CD4-positive, alpha-beta T cell treated with Interleukin-15 for 4 hours (primary cell): ENCODE measurements around the gene DRC7.

ENCODE experiments used
- DNase-seq: peaks from one replicate; pipeline ENCODE4 v3.0.0-alpha.2; 2020; ENCODE audit warnings: low spot score

DRC7 gene

DNA sequence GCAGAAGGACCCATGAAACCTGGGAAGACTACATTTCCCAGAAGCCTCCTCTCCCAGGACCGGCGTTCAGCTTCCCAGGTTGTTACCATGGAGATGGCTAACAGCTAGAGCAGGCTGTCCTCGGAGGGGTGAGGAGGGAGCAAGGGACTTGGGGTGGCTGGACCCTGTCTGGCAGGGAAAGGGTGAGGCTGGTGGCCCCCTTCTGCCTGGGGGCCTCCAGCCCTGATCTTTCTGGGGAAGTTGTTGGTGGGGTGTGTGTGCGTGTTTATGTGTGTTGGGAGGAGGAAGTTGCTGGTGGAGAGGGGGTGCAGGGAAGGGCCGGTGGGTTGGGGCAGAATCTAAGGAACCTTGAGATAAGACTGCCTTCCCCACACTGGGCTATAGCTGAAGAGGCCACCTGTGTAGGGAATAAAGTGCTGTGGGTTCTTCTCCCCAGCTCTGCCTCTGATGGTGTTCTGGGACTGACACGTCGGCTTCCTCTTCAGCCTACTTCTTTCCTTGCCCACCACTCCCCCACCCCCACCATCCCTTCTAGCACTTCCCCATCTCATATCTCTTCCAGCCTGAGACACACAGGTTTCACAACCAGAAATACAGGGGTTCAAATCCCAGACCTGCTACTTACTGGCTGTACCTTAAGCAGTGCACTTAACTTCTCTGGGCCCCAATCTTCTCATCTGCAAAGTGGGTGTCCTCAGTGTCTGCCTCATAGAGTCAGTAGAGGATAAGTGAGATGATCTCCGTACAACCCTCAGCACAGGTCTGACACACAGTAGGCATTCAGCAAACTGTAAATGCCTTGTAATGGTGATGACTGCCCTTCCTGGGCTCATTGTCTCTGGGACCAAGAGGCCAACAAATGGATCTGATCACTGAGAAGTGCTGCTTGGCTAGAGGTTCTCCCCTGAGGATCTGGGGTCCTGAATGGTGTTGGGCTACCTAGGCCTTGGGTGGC, at the start of gene DRC7:
TSS of gene DRC7 (plus strand) at position 82 of the 955 bp plus-strand sequence. CDS start 3,144 bp downstream, outside the sequence.
- peak; percentile 13 for DNase-seq

GRCh38 chr16:57645169-57645568, 49.4 kb upstream of the DRC7 start:
- DNase-seq = no peak

- DNase-seq = no peak
Measured at GRCh38 chr16:57645691-57646387, 48.8 kb upstream of the DRC7 start.

DNA sequence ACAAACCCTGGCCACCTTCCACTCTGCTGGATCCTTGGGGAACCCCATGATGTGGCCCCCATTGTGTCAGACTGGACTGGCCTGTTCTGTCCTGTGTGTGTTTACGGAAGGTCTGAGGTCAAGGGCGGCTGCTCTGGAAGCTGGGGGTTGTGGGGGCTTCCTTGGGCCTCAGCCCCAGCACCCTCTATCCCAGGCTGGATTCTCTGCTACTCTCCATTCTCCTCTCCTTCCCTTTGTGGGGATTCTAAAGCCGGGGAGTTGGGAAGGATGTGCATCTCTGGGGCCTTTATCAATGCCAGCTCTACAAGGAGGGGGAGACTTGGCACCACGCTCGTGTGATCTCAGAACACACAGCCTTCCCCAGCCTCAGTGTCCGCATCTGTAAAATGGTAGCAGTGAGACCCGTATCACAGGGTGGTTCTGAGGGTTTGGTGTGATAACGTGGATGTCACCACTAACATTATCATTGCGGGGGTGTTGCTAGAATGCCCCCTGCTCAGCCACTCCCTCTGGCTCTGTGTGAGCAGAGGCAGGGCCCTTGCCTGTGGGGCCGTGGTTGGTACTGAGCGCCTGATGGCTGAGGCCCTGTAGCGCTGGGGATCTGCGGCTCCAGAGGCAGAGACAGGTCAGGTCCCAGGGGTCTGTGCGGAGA, 48.1 kb upstream of the DRC7 start:
- peak; percentile 37 for DNase-seq

- no peak for DNase-seq
Measured at GRCh38 chr16:57647136-57647875, 47.3 kb upstream of the DRC7 start.

DNA sequence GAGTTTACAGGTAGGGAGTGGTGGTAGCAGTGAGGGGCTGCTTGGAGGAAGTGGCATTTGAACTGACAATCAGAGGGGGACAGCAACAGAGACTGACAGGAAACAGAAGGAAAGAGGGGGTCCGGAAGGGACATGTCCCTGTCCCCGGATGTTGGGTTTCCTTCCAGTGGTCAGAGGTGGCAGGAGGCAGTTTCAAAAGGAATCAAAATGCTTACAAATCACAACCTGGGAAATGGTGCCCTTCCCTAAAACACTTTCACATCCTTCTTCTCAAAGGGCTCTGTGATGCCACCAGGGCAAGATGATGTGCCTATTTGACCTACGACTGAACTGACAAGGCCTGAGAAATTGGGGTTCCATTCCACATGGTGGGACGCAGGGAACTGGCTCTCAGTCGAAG, 46.5 kb upstream of the DRC7 start:
- DNase-seq = no peak

DNA sequence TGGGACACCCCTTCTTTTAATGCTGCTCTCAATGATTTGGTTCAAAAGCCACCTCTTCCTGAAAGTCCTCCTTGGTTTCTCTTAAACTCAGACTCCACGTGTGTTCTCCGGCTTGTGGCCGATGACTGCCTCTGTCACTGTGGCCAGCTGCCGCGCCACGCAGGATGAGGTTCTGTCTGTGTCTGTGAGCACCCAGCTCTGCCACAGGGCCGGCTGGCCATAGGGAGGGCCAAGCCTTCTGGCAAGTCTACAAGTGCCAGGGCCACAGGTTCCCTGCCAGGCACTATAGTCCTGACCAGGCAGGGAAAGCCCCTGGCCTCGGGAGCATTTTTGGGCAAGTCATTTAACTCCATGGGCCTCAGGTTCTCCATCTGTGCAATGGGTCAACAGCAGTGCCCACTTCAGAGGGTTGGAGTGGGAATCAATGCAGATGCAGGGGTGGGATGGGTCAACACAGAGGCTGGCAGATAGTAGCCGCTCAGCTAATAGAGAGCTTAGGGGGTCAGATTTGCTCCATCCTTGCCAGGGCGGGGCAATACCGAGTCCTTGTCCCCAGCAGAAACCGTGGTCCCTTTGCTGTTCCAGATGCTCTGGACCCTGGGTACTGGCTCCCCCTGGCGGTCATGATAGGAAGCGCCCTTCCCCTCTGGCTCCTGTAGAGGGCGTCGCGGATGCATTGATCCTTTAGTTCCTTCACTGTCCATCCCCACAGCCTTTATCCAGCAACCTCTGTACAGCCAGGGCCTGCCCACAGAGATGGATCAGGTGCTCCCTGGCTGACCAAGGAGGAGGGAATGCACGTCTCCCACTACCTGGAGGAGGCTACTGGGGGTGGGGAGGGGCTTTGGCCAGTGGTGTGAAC, 45.8 kb upstream of the DRC7 start:
- DNase-seq = peak; percentile 87

- DNase-seq = no peak
Measured at GRCh38 chr16:57649443-57649751, 45.2 kb upstream of the DRC7 start.

DNA sequence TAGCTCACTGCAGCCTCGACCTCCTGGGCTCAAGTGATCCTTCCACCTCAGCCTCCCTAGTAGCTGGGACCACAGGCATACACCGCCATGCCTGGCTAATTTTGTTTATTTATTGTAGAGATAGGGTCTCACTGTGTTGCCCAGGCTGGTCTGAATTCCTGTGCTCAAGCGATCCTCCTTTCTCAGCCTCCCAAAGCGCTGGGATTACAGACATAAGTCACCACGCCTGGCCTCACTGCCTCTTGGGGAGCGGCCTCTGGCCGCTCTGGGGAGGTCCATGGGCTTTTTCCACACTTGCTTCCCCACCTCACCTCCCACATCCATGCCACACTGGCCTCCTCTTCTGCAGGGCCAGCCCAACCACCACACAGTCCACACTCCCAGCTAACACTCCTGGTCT, 44.8 kb upstream of the DRC7 start:
- no peak for DNase-seq

GRCh38 chr16:57651344-57652333, 43.0 kb upstream of the DRC7 start:
- peak; percentile 21 for DNase-seq

DNA sequence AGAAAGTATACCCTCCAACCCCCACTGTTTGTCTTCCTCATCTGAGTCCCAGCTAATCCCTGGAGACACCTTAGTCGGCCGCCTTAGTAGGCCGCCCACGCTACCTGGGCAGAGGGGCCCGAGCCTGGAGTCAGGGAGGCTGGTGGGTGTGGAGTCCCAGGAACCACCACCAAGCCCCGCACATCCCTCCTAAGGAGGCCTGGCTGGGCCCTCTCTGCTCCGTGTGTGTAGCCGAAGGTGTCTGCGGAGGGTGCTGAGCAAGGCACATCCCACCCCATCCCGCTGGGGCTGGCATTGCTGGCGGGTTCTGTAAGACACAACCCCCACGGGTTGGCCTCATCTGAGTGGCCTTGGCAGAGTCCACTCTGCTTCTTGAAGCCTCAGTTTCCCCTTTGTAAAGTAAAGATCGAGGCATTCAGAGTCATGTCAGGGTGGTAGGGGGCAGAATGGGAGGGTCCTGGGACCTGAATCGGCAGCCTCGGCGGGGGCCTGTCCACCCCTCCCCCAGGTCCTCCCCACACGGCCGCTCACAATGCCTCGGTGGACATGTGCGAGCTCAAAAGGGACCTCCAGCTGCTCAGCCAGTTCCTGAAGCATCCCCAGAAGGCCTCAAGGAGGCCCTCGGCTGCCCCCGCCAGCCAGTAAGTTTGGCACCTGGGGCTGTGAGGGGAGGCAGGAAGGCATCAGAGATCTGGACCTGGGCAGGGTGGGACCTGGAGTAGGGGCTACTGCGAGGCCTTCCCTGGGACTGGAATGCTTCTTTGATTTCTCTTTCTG, 41.7 kb upstream of the DRC7 start:
- DNase-seq = no peak

GRCh38 chr16:57653936-57654335, 40.7 kb upstream of the DRC7 start:
- DNase-seq = no peak

GRCh38 chr16:57656342-57656955, 38.2 kb upstream of the DRC7 start:
- no peak for DNase-seq

- no peak for DNase-seq
Measured at GRCh38 chr16:57657228-57657627, 37.4 kb upstream of the DRC7 start.

GRCh38 chr16:57658130-57658877, 36.3 kb upstream of the DRC7 start:
- no peak for DNase-seq

DNA sequence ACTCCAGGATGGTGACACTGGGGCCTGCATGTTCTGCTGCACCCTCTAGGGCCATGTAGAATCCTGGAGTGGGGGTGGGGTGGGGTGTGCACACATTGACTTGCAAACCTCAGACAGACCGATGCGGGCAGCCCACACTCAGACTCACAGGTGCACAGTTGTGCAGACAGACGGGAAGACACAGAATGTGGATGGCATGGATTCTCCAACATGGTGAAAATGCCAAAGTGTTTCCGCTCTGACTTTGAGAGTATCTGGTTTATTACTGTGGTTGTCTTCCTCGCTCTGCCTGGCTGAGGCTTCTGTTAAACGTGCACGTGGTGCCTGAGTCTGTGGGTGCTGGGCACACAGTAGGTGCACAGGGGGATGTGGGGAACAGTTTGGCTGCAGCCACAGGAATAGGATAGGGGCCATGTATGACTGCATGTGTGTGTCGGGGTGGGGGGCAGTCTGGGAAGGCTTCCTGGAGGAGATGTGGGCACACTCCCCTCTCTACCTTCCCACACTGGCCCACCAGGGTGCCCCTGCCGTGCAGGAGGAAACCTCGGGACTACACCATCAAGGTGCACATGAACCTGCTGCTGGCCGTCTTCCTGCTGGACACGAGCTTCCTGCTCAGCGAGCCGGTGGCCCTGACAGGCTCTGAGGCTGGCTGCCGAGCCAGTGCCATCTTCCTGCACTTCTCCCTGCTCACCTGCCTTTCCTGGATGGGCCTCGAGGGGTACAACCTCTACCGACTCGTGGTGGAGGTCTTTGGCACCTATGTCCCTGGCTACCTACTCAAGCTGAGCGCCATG, 35.5 kb upstream of the DRC7 start:
- DNase-seq = no peak
